PC-3 (cell line): Measurements from ENCODE around the gene SEMA3D. TPM values are rescaled to one million over a fixed set of nuclear protein-coding genes. Genes with fewer than 3 reads are reported as not detected.

Experiments used
- ATAC-seq: fragments of 200-7000 bp; cut with Tn5 transposase; 2 replicates; pipeline ENCODE4 v1.9.1; 2020; ENCODE audit warnings: mild to moderate bottlenecking, moderate library complexity
- BruUV-seq: library from RNA; stranded (reverse); fragments of 400-500 nt; replicated peaks from 2 replicates; lab custom pipeline; 2021; lab: Mats Ljungman, UMichigan
- CTCF ChIA-PET: fragments of 300-600 bp; sonication (Branson Sonifier 250); formaldehyde crosslinking; loops from one replicate; lab custom pipeline; 2022; ENCODE audit warnings: antibody characterized with exemption; lab: Charles Lee
- POLR2A ChIA-PET: fragments of 300-600 bp; sonication (Branson Sonifier 250); formaldehyde crosslinking; loops from one replicate; lab custom pipeline; 2022; ENCODE audit warnings: antibody characterized with exemption; ENCODE audit not compliant: unreplicated experiment; lab: Charles Lee
- DNase-seq: peaks from one replicate; pipeline ENCODE4 v3.0.0-alpha.2; 2015
- H2AFZ ChIP-seq: fragments of 300-600 bp; sonication (generic); 2 replicates; pipeline ENCODE4 v1.6.0; 2016; ENCODE audit warnings: antibody characterized with exemption, low read length
- H3F3A ChIP-seq: fragments of 300-600 bp; sonication (generic); one replicate; pipeline ENCODE4 v1.6.0; 2017; ENCODE audit warnings: antibody characterized with exemption, low read length, control low read depth, mild to moderate bottlenecking; ENCODE audit not compliant: unreplicated experiment
- H3K27ac ChIP-seq: fragments of 300-600 bp; sonication (generic); 2 replicates; pipeline ENCODE4 v1.5.1; 2016; ENCODE audit warnings: mild to moderate bottlenecking, low read length
- H3K27me3 ChIP-seq: fragments of 300-600 bp; sonication (generic); 2 replicates; pipeline ENCODE4 v1.6.1; 2016; ENCODE audit warnings: low read length, mixed read lengths
- H3K36me3 ChIP-seq: fragments of 300-600 bp; sonication (generic); 2 replicates; pipeline ENCODE4 v1.6.1; 2016; ENCODE audit warnings: low read depth, mixed run types, low read length, mixed read lengths
- H3K4me1 ChIP-seq: fragments of 300-600 bp; sonication (generic); 2 replicates; pipeline ENCODE4 v1.5.1; 2016; ENCODE audit warnings: low read length; ENCODE audit not compliant: insufficient read depth
- H3K4me2 ChIP-seq: fragments of 300-600 bp; sonication (generic); 2 replicates; pipeline ENCODE4 v1.6.0; 2016; ENCODE audit warnings: low read length
- H3K4me3 ChIP-seq: fragments of 300-600 bp; sonication (generic); 2 replicates; pipeline ENCODE4 v1.5.1; 2016; ENCODE audit warnings: mild to moderate bottlenecking, low read length, mixed read lengths
- H3K79me2 ChIP-seq: fragments of 300-600 bp; sonication (generic); 2 replicates; pipeline ENCODE4 v1.6.1; 2017; ENCODE audit warnings: low read length, mixed read lengths
- H3K9ac ChIP-seq: fragments of 300-600 bp; sonication (generic); 2 replicates; pipeline ENCODE4 v1.6.0; 2016; ENCODE audit warnings: mild to moderate bottlenecking, low read length
- H3K9me2 ChIP-seq: fragments of 300-600 bp; sonication (generic); replicated peaks from 2 replicates; pipeline ENCODE4 v1.6.1; 2016; ENCODE audit warnings: mixed run types, low read length, mixed read lengths
- H3K9me3 ChIP-seq: fragments of 300-600 bp; sonication (generic); 2 replicates; pipeline ENCODE4 v1.6.1; 2016; ENCODE audit warnings: low read length, mixed read lengths
- H4K20me1 ChIP-seq: fragments of 300-600 bp; sonication (generic); 2 replicates; pipeline ENCODE4 v1.6.1; 2016; ENCODE audit warnings: low read length, mixed read lengths
- EZH2 ChIP-seq: fragments of 300-600 bp; sonication (generic); IDR thresholded peaks from one replicate; pipeline ENCODE4 v1.6.1; 2017; ENCODE audit warnings: antibody characterized with exemption, mild to moderate bottlenecking, low read length; ENCODE audit not compliant: unreplicated experiment
- EZH2phosphoT487 ChIP-seq: fragments of 300-600 bp; sonication (generic); IDR thresholded peaks from 2 replicates; pipeline ENCODE4 v1.6.1; 2018; ENCODE audit warnings: mild to moderate bottlenecking, antibody characterized with exemption, low read length, borderline replicate concordance
- intact Hi-C: fragments of 100-400 bp; cut with micrococcal nuclease; formaldehyde crosslinking; loops from 2 replicates; pipeline ENCODE4 v1.9.0; 2023
- total RNA-seq: library from RNA; depleted of rRNA; stranded (reverse); fragments of >200 nt; gene quantifications from 2 replicates; pipeline ENCODE4 v1.2.3, GENCODE V29; 2014
- TF ChIP-seq, protein P1 (sequence below): fragments of 300-600 bp; sonication (generic); conservative IDR thresholded peaks from 2 replicates; pipeline ENCODE4 v1.5.1; 2017; ENCODE audit warnings: antibody characterized with exemption, low read depth, mild to moderate bottlenecking, low read length

The SEMA3D gene
- total RNA-seq, 1 experiment from 2014 or later: 4.8 TPM

DNA sequence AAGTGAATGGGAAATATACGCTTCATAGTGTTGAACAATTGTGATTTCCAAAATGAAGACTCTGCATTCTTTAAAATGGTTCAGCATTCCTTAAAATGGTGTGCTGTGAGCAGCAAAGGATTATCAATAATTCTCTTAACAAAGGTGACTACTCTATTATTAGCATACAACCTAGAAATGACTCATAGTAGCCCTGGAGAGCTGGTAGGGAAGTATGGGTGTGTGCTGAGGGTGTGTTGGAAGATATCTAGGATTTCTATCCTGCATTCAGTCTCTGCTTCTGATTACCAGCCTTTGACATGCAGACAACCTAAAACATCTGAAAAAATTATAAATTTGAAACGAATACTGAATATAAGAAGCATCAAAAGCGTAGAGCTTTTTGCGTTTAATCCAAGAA, 72.5 kb downstream of the SEMA3D start:
- TF ChIP-seq EZH2 (no peak), EZH2phosphoT487 (no peak)
- TF ChIP-seq, protein P1, sequence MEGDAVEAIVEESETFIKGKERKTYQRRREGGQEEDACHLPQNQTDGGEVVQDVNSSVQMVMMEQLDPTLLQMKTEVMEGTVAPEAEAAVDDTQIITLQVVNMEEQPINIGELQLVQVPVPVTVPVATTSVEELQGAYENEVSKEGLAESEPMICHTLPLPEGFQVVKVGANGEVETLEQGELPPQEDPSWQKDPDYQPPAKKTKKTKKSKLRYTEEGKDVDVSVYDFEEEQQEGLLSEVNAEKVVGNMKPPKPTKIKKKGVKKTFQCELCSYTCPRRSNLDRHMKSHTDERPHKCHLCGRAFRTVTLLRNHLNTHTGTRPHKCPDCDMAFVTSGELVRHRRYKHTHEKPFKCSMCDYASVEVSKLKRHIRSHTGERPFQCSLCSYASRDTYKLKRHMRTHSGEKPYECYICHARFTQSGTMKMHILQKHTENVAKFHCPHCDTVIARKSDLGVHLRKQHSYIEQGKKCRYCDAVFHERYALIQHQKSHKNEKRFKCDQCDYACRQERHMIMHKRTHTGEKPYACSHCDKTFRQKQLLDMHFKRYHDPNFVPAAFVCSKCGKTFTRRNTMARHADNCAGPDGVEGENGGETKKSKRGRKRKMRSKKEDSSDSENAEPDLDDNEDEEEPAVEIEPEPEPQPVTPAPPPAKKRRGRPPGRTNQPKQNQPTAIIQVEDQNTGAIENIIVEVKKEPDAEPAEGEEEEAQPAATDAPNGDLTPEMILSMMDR: no peak
- H3F3A ChIP-seq: no peaks in the 10 kb centered on the region
- peaks cover 37% of the 10 kb centered on the region for H3K4me1 ChIP-seq
- H3K9ac ChIP-seq: no peak overlapping the region
- CTCF ChIA-PET: no interaction called here
- no peaks in the 10 kb centered on the region for H3K9me2 ChIP-seq
- intact Hi-C loops: loop anchor here (1.0 kb wide), 1 partner anchor 10 kb away; no protein-coding TSS in a partner anchor
- no peak overlapping the region for H3K4me3 ChIP-seq
- DNase-seq (peak; percentile 66), ATAC-seq (peak; percentile 85)
- H3K79me2 ChIP-seq: no peaks in the 10 kb centered on the region
- no TSS peak for BruUV-seq
- H3K36me3 ChIP-seq: no peaks in the 10 kb centered on the region
- H3K9me3 ChIP-seq: no peaks in the 10 kb centered on the region
- POLR2A ChIA-PET: interaction anchor here (0.6 kb wide), 1 partner anchor 71 kb away, joined by 34 read pairs; no protein-coding TSS in a partner anchor
- no peak overlapping the region for H2AFZ ChIP-seq
- peak overlapping the region; percentile 52 for H3K27ac ChIP-seq
- no peaks in the 10 kb centered on the region for H3K27me3 ChIP-seq
- peak overlapping the region; percentile 48 for H3K4me2 ChIP-seq
- H4K20me1 ChIP-seq: no peaks in the 10 kb centered on the region

DNA sequence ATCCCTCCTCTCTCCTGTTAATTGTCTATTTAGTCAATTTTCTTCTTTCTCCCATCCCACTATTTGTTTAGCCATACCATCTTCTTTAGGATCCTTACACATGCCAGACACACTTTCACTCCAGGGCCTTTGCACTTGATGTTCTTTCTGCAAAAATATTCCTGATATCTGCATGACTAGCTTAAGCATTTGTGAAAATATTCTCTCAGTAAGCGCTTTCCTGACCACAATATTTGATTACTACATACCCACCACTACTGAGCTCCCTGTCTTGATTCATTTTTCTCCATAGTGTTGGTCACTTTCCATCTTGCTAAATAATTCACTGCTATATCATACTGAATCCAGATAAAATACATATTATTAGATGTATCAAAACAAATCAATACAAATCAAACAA, 75.1 kb downstream of the SEMA3D start:
- Histone ChIP-seq H3K9me3 (no peaks in the 10 kb centered on the region), H3K27me3 (no peaks in the 10 kb centered on the region), H3K27ac (no peak overlapping the region), H3K4me2 (no peak overlapping the region), H3K4me1 (peaks cover 37% of the 10 kb centered on the region), H3K36me3 (no peaks in the 10 kb centered on the region), H2AFZ (no peak overlapping the region), H3K79me2 (no peaks in the 10 kb centered on the region), H3F3A (no peaks in the 10 kb centered on the region), H3K9ac (no peak overlapping the region), H4K20me1 (no peaks in the 10 kb centered on the region), H3K9me2 (no peaks in the 10 kb centered on the region), H3K4me3 (no peak overlapping the region)
- DNase-seq (no peak), ATAC-seq (no peak)
- intact Hi-C loops: no loop called here
- TF ChIP-seq EZH2phosphoT487 (no peak), EZH2 (no peak)
- TF ChIP-seq, protein P1: no peak
- CTCF ChIA-PET: no interaction called here
- no TSS peak for BruUV-seq
- POLR2A ChIA-PET: no interaction called here

DNA sequence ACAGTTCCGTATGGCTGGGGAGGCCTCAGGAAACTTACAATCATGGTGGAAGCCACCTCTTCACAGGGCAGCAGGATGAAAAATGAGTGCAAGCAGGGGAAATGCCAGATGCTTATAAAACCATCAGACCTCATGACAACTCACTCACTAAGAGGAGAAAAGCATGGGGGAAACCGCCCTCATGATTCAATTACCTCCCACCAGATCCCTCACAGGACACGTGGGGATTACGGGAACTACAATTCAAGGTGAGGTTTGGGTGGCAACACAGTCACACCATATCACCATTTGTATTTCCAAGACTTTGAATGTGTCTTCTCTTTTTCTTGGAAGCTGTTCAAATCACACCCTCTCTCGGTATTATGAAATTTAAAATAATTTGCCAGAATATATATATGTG, 80.1 kb downstream of the SEMA3D start:
- DNase-seq: no peak
- intact Hi-C loops: loop anchor here (5.0 kb wide), 1 partner anchor 54 kb away; no protein-coding TSS in a partner anchor
- no peaks in the 10 kb centered on the region for H3K79me2 ChIP-seq
- H3K9me2 ChIP-seq: no peaks in the 10 kb centered on the region
- H3K27me3 ChIP-seq: no peaks in the 10 kb centered on the region
- H3K27ac ChIP-seq: no peak overlapping the region
- H2AFZ ChIP-seq: no peak overlapping the region
- H3K4me3 ChIP-seq: no peak overlapping the region
- BruUV-seq: no TSS peak
- ChIA-PET CTCF (no interaction called here), POLR2A (no interaction called here)
- no peaks in the 10 kb centered on the region for H3K9me3 ChIP-seq
- H3F3A ChIP-seq: no peaks in the 10 kb centered on the region
- H3K36me3 ChIP-seq: no peaks in the 10 kb centered on the region
- no peaks in the 10 kb centered on the region for H4K20me1 ChIP-seq
- no peak overlapping the region for H3K4me2 ChIP-seq
- ATAC-seq: no peak
- H3K9ac ChIP-seq: no peak overlapping the region
- H3K4me1 ChIP-seq: peaks cover 40% of the 10 kb centered on the region
- TF ChIP-seq EZH2 (no peak), EZH2phosphoT487 (no peak)
- TF ChIP-seq, protein P1: no peak
